Measurements from ENCODE around the gene KRTAP20-3.

KRTAP20-3 gene

GRCh38 chr21:30684506-30684905 lies 41.8 kb downstream of the KRTAP20-3 start:
- DNase-seq (ENCODE audit: low read depth): no peak

- DNase-seq (ENCODE audit: low read depth): no peak
Observed at GRCh38 chr21:30689822-30690221, 47.2 kb downstream of the KRTAP20-3 start.
